Ecto neural progenitor cell (in vitro differentiated cells): ENCODE measurements around the gene OR51B2.
"Not testable (repeated sequence)": the region's sequence is repeated elsewhere in the genome, so short reads cannot be mapped to it uniquely, and the experiment has no call there.

Experiments
- DNase-seq: peaks from one replicate; pipeline ENCODE4 v3.0.0-alpha.2; 2018; ENCODE audit warnings: low spot score

OR51B2 gene

GRCh38 chr11:5324197-5324596 lies at the start of gene OR51B2:
OR51B2 (minus strand) TSS chr11:5324297; CDS start chr11:5324297, 0 bp downstream.
- DNase-seq = no peak

- DNase-seq = no peak
Observed at GRCh38 chr11:5369789-5370188, 45.7 kb upstream of the OR51B2 start.

- no peak for DNase-seq
Observed at GRCh38 chr11:5368502-5369043, 44.5 kb upstream of the OR51B2 start.

- DNase-seq = no peak
Observed at GRCh38 chr11:5367448-5368074, 43.5 kb upstream of the OR51B2 start.

GRCh38 chr11:5366856-5367255 lies 42.8 kb upstream of the OR51B2 start:
- no peak for DNase-seq

- not testable (repeated sequence) for DNase-seq
Observed at GRCh38 chr11:5366365-5366764, 42.3 kb upstream of the OR51B2 start.

- DNase-seq = no peak
Observed at GRCh38 chr11:5364214-5364613, 40.1 kb upstream of the OR51B2 start.

- no peak for DNase-seq
Observed at GRCh38 chr11:5363679-5364078, 39.6 kb upstream of the OR51B2 start.

GRCh38 chr11:5362017-5362625 lies 38.0 kb upstream of the OR51B2 start:
- DNase-seq = no peak

- not testable (repeated sequence) for DNase-seq
Observed at GRCh38 chr11:5356031-5356430, 31.9 kb upstream of the OR51B2 start.

- no peak for DNase-seq
Observed at GRCh38 chr11:5351208-5351607, 27.1 kb upstream of the OR51B2 start, which contains the start of gene OR51B6. OR51B6 (plus strand) TSS chr11:5351508; CDS start chr11:5351508, 0 bp downstream.

- no peak for DNase-seq
Observed at GRCh38 chr11:5349550-5349949, 25.5 kb upstream of the OR51B2 start.

GRCh38 chr11:5348551-5349194 lies 24.6 kb upstream of the OR51B2 start:
- DNase-seq = no peak

GRCh38 chr11:5345831-5346230 lies 21.7 kb upstream of the OR51B2 start:
- no peak for DNase-seq

GRCh38 chr11:5343474-5344335 lies 19.6 kb upstream of the OR51B2 start, which contains the start of gene OR51B5:
OR51B5 (minus strand) TSS chr11:5343524; CDS start chr11:5343524, 0 bp downstream.
- no peak for DNase-seq

- no peak for DNase-seq
Observed at GRCh38 chr11:5339771-5340322, 15.8 kb upstream of the OR51B2 start.

- DNase-seq = not testable (repeated sequence)
Observed at GRCh38 chr11:5337253-5337652, 13.2 kb upstream of the OR51B2 start.

- DNase-seq = no peak
Observed at GRCh38 chr11:5336331-5336730, 12.2 kb upstream of the OR51B2 start.

GRCh38 chr11:5335170-5335569 lies 11.1 kb upstream of the OR51B2 start:
- DNase-seq = no peak

GRCh38 chr11:5317292-5317691 lies 6.8 kb downstream of the OR51B2 start:
- DNase-seq = no peak

GRCh38 chr11:5313326-5314023 lies 10.6 kb downstream of the OR51B2 start:
- DNase-seq = not testable (repeated sequence)
